Ramos (cell line): Measurements from ENCODE around the gene NHP2.
"Not testable (repeated sequence)": the region's sequence is repeated elsewhere in the genome, so short reads cannot be mapped to it uniquely, and the experiment has no call there.

Experiments used
- in situ Hi-C: fragments of 300-500 bp; cut with MboI; formaldehyde crosslinking; loops from one replicate; pipeline ENCODE4 v1.14.3; 2022; ENCODE audit warnings: low sequenced_read_pairs; ENCODE audit not compliant: unreplicated experiment

Gene NHP2

DNA sequence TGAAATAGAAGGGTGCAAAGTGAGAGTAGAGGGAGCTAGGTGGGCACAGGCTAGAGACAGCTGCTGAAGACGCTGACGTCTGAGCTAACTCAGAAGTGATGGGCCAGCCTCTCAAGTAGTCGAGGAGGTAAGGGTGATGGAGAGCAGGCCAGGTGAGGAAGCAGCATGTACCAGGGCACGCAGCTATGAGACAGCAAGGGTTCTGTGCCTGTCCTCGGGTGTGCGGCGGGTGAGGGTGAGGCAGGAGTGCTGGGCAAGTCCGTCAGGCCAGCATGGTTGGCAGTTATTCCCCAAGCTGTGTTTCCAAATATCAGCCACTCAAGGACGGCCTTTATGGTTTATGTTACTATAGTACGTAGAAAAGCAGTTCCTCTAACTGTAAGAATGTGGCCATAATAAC, 16.7 kb downstream of the NHP2 start:
- in situ Hi-C loops: no loop called here

DNA sequence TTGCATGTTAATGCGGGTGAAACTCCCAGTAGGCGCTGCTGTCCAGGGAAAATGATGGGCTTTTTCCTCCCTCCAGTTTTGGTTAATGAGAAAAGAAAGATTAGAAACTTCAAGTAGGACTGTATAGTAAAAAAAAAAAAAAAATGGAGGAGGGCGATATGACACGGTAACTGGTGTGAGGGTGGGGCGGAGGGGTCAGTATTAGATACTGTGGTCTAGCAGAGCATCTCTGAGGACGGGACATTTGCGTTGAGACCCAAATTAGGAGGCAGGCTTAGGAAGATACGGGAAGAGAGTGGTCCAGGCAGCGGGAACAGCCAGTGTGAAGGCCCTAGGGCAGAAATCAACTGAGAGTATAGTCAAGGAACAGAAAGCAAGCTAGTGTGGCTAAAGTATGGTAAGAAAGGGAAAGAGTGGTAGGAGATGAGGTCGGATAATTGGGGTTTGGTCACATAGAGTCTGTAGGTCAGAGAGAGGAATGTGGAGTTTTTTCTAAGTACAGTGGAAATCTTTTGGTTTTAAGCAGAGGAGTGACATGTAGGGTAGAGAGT, 22.2 kb downstream of the NHP2 start:
- in situ Hi-C loops: no loop called here

DNA sequence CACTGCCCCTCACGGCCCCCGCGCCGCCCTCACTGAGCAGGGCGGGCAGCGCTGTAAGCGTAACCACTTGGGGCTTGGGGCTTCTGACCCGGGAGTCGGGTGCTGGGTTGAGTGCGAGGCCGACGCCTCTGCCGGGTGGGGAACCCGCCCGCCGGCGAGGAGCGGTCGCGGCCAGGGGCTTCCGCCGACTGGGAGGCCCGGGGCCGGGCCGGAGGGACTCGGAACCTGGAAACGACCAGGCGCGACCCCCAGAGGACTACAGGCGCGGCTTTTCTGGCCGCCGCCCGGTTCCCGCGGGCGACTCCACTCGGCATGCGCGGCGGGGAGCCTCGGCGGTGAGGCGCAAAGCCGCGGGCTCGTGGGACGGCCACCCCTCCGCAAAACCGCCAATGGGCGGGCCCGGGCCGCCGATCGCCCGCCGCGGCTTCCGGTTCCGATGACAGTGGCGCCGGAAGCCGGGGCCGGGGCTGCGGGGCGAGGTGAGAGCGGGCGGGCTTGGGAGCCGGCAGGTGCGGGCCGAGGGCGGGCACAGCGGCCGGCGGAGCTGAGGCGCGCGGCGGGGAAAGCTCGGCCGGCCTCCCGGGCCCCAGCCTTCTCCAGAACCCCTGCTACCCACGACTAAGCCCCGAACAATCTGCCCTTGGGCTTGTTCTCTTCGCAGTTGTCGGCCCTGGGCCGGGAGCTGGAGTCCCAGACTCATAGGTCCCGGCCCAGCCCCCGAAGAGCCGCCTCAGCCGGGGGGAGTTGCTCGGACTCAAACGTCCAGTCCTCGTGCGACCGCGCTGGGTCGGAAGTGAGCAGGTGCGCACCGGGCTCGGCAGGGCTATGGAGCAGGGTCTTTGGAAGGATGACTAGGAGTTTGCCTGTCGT, 22.9 kb downstream of the NHP2 start, which contains the start of gene RMND5B:
TSS of gene RMND5B (plus strand) at position 439 of the 870 bp plus-strand sequence. CDS start 7,106 bp downstream, outside the sequence.
- in situ Hi-C loops: no loop called here

DNA sequence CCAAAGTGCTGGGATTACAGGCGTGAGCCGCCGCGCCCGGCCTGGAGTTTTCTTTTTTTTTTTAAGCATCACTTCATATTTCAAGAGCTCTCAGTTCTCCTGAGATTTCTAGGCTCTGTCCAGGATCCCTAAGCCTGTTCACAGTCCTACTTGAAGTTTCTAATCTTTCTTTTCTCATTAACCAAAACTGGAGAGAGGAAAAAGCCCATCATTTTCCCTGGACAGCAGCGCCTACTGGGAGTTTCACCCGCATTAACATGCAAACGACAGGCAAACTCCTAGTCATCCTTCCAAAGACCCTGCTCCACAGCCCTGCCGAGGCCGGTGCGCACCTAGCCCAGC, 23.5 kb downstream of the NHP2 start:
- in situ Hi-C loops: not testable (repeated sequence)

DNA sequence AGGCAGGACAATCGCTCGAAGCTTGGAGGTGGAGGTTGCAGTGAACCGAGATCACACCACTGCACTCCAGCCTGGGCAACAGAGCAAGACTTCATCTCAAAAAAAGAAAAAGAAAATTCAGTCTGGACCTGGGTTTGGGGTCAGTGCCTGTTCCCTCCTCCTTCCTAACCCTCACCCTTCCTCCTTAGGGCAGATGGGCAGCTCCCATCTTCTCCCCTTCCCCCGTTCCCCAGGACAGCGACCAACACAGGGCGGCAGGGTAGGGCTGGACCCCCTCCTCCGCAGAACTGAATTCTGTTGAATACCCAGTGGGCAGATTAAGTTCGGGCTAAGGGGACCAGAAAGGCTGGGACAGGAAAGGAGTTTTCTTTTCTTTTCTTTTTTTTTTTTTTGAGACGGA, 24.4 kb downstream of the NHP2 start:
- in situ Hi-C loops: no loop called here

DNA sequence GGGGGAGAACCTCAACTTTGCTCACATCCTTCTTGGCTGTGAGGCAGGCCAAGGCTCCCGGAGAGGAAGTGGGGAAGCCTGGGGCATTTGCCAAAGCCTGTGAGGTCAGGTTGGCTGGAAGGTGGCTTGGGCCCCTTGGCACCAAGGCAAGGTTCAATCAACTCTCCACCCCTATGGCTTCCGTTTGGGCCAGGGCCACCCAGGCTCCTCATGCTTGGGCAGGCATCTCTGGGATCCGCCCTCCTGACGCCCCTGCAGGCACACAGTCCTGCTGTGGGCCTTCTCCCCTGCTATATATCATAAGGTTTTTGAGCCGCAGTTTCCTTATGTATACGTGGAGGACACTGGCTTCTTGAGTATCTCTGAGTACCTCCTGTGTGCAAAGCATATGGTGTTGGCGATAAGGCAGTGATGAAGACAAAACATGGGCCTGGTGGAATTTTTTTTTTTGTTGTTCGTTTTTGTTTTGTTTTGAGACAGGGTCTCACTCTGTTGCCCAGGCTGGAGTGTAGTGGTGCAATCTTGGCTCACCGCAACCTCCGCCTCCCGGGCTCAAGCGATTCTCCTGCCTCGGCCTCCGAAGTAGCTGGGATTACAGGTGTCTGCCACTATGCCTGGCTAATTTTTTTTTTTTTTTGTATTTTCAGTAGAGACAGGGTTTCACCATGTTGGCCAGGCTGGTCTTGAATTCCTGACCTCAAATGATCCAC, 26.2 kb downstream of the NHP2 start:
- in situ Hi-C loops: not testable (repeated sequence)

DNA sequence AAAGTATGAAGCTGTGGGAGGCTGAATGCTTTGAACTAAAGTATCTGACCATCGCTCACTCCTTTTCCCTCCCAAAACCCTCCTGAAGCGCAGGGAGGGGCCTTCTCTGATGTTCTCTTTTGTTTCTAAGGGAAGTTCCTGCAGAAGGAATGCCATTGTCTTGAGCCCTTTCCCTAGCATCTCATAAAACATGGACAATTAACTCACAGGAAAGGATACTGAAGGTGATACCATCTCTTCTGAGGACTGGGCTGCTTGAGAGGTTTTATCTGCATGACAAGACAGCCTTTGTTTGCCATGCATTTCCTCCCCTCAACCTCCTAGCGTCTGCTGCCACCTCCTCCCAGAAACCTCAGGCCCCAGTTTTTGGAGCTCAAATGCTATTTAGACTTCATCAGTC, 27.1 kb downstream of the NHP2 start:
- in situ Hi-C loops: no loop called here

DNA sequence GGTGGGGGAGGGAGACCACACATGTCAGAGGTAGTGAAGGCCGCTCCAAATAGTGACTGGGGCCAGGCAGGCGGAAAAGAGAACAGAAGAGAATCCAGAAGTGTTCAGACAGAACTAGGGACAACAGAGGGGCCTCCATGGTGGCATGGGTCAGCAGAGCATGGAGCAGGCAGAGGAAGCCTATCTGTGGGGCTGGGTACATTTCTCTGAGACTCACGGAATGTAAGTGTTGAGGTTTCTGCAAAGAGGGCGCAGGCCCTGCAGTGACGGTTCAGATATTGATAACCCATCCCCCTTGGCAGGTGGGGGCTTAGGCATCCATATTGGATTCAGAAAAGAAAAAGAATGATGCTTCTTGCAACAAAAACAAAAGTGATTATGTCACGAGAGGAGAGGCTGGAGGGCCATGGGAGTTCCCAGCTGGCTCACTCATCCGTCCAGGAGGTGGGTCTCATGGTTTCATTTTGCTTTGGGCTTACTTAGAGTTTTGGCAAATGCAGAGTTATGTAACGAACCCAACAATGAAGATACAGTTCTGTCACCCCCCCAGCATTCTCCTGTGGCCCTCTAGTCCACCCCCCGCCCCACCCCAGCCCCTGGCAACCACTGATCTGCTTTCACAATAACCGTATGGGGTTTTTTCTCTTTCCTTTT, 28.3 kb downstream of the NHP2 start:
- in situ Hi-C loops: no loop called here

DNA sequence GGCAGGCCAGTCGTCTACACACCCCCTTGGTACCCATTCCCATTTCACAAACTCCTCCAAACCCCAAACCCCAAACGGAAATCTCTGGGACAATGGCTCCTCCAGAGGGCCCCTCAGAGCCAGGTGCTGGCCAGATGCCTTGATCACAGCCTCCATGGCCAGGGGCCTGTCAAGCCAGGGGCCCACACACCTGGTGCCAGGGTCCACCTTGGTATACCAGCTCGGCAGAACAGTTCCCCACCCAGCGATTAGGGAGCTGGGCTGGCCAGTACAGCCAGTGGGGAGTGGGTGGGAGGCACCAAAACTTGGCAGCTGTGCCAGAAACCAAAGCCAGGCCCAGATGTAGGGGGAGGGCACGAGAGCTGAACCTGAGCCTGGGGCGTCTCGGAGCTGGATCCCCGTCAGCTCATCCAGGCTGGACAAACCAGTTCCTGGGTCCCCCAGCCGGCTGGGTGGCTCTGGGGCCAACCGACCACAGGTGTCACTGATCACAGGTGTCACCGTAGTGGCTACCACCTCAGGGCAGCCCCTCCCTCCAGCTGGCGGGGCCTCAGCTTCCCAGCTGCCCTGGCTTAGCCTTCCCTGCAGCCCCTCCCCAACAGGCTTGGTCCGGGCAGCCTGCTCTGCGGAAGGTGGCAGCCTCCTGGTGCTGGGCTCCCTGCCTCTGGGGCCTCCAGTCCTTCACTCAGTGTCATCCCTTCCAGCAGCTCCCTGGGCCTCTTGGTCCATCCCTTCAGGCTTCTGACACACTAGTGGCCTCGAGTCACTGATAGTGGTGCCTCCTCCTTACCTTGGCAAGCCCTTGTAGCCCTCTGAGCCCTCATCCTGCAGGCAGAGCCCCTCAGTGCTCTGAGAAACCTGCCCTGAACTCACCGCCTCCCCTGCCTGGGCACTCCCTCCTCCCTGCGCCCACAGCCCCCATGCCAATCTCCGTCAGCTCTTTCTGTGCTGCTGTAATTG, 29.4 kb downstream of the NHP2 start:
- in situ Hi-C loops: no loop called here

DNA sequence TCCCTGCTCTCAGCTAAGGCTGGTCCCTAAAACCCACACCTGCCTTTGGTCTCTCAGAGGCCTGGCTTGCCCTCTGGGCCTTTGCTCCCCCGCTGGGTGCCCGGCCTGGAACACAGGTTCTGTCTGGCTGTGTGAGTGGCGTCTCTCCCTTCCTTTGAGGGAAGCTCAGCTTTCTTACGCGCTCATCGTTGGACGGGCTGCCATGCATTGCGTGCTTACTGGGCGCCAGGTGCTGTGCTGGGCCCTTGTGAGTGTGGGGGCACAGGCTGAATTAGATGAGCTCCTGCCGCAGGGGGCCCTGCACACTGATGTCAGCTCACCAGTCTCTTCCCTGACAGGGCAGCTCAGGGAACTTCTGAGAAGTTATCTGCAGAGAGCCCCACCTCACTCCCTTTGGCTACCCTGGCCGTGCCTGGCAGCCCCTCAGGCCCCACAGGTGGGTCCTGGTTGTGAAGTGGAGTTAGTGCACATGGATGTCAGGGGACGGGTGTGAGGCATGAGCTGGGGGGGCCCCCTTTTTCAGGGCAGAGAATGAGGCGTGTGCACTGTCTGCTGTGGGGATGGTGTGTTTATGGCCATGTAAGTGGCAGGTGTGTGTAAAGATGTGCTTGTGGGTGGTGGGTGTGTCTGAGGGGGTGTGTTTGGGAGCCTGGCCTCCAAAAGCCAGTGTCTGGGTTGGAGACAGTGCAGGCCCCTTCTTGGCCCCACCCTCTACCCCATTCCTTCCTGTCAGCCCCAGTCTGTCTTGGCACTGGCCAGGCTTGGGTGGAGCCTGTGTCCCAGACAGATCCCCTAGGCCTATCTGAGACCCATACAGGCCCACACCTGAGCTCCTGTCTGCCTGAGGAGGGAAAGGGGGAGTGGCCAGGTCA, 30.4 kb downstream of the NHP2 start:
- in situ Hi-C loops: no loop called here

DNA sequence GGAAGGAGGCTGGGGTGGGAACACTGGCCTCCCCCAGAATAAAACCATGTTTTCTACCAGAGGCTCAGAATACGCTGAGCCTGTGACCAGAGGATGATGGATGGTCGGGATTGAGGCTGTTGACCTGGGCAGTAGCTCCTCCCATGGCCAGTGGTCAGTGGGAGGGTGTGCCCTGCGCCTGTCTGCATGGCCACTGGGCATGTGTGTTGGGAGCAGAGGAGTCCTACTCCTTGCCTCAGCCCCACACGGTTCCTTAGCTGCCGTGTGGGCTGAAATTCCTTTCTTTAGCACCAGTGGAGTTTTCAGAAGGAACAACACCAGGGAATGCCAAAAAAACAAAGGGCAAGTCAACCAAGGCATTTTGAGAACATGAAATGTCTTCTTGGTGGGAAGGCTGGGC, 31.3 kb downstream of the NHP2 start:
- in situ Hi-C loops: no loop called here

DNA sequence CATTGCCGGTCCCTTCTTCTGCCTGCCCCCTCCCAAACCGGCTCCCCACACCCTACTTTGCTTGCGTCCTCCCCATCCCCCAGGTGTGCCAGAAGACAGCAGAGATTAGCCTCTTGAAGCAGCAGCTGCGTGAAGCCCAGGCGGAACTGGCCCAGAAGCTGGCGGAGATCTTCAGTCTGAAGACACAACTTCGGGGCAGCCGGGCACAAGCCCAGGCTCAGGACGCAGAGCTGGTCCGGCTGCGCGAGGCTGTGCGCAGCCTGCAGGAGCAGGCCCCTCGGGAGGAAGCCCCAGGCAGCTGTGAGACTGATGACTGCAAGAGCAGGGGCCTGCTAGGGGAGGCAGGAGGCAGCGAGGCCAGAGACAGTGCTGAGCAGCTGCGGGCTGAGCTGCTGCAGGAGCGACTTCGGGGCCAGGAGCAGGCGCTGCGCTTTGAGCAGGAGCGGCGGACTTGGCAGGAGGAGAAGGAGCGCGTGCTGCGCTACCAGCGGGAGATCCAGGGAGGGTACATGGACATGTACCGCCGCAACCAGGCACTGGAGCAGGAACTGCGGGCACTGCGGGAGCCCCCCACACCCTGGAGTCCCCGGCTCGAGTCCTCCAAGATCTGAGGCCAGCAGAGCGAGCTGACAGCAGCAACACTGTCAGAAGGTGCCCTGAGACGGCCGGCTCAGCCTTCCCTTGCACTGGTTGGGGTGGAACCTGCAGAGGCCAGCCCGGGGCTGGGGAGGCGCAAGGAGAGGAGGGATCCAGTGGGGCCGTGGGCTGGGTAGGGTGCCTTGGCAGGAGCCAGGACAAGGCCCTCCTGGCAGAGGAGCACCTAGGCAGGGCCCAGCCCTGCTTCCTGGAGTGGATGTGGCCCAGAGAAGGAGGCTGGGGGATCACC, 32.1 kb downstream of the NHP2 start:
- in situ Hi-C loops: no loop called here

DNA sequence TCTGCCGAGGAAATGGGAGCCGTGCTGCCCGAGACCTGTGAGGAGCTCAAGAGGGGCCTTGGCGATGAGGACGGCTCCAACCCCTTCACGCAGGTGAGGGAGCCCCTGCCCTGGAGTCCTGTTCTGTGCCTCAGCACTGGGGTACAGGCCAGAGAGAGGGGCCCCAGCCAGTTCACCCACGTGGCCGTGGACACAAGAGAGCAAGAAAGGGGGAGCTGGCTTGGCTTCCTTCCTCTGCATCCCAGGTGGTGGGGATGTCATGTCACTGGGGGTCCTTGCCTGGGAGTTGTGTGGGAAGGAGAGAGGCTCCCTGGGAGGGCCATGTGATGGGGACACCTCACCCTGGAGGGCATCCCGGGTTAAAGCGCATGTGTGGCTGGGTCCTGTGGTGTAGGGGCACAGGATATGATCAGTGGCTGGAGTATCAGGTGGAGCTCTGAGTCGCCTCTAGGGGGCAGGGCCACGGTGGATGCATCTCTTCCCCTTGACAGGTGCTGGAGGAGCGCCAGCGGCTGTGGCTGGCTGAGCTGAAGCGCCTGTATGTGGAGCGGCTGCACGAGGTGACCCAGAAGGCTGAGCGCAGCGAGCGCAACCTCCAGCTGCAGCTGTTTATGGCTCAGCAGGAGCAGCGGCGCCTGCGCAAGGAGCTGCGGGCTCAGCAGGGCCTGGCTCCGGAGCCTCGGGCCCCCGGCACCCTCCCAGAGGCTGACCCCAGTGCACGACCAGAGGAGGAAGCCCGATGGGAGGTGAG, 32.9 kb downstream of the NHP2 start:
- in situ Hi-C loops: no loop called here

DNA sequence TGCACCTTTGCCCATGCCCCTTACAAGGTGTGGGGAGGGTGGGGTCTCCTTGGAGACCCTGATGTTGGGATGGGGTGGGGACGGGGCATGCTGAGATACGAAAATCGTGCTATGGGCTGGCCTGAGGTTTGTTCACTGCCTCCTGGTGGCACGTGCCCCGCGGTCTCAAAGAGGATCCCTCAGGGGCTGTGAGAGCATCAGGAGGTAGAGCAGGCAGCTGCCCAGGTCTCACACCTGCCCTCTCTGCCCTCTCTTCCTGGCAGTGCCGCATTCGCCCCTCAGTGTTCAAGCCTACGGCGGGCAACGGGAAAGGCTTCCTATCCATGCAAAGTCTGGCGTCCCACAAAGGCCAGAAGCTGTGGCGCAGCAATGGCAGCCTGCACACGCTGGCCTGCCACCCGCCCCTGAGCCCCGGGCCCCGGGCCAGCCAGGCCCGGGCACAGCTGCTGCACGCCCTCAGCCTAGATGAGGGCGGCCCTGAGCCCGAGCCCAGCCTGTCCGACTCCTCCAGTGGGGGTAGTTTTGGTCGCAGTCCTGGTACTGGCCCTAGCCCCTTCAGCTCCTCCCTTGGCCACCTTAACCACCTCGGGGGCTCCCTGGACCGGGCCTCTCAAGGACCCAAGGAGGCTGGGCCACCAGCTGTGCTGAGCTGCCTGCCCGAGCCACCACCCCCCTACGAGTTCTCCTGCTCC, 33.6 kb downstream of the NHP2 start:
- in situ Hi-C loops: loop anchor here (10.0 kb wide), 1 partner anchor 615 kb away; the partner anchor contains the start of gene DOK3

DNA sequence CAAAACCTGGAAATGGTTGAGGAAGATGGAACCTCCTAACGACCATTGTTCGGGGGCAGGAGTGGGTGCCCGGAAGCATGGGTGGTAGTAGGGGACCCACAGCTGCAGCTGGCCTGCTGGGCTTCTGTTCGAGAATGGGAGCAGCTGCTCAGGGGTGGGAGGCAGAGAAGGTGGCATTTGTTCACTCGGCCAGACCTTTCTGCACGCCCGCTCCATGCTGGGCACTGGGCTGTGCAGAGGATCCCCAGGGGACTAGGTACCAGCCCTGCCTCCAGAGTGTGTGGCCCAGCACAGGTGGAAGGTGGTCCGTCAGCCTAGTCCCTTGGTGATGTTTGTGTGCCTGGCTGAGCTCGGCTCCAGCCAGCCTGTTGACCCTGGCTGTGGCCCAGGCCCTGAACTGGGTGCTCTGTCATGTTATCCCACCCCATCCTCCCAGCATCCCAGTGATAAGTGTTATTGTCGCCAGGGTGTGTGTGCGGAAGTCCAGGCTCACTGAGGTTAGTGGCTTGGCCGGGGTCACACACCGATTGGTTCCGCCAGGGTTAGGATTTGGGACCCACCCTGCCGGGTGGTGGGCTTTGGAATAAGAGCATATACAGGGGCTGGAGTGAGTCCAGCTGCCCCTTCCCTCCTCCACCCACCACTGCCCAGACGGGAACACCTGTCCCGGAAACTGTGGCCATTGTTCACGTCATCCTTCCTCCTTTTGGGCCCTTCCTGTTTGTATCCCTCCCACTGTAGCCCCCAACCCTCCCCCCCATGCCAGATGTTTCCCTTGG, 35.6 kb downstream of the NHP2 start:
- in situ Hi-C loops: loop anchor here (10.0 kb wide), 1 partner anchor 613 kb away; the partner anchor contains the start of gene DOK3
